Activated CD4-positive, alpha-beta T cell treated with anti-CD3 and anti-CD28 coated beads, Interleukin-2, amount 10 ng/mL, durations not matched to agents 7 days and 5 days (primary cell): ENCODE data around the gene NTRK2. TPM values are rescaled to one million over a fixed set of nuclear protein-coding genes. Genes with fewer than 3 reads are reported as not detected.

Source experiments
- CTCF ChIA-PET: fragments of 350-600 bp; sonication (Branson Sonifier 250); formaldehyde crosslinking; loops from one replicate; lab custom pipeline; 2021; ENCODE audit warnings: antibody characterized with exemption; lab: Charles Lee
- POLR2A ChIA-PET: fragments of 350-600 bp; sonication (Branson Sonifier 250); formaldehyde crosslinking; loops from one replicate; lab custom pipeline; 2021; ENCODE audit warnings: antibody characterized with exemption; lab: Charles Lee
- DNase-seq: peaks from one replicate; pipeline ENCODE4 v3.0.0-alpha.2; 2020
- H3K27ac Mint-ChIP-seq: one replicate; pipeline ENCODE4 v1.8.0; 2021; ENCODE audit warnings: mild to moderate bottlenecking, moderate library complexity, mixed read lengths
- H3K27me3 Mint-ChIP-seq: one replicate; pipeline ENCODE4 v1.8.0; 2021; ENCODE audit warnings: mixed read lengths
- H3K36me3 Mint-ChIP-seq: one replicate; pipeline ENCODE4 v1.8.0; 2021; ENCODE audit warnings: low read depth, mixed read lengths
- H3K4me1 Mint-ChIP-seq: one replicate; pipeline ENCODE4 v1.8.0; 2021; ENCODE audit warnings: mixed read lengths
- H3K4me3 Mint-ChIP-seq: one replicate; pipeline ENCODE4 v1.8.0; 2021; ENCODE audit warnings: mild to moderate bottlenecking, moderate library complexity, mixed read lengths
- H3K9me3 Mint-ChIP-seq: one replicate; pipeline ENCODE4 v1.8.0; 2021; ENCODE audit warnings: mixed read lengths
- total RNA-seq, 2 experiments: library from RNA; stranded (reverse); gene quantifications; one replicate each; pipeline ENCODE4 v1.2.3, GENCODE V29; 2021

NTRK2 gene
- total RNA-seq, result 1 to 10 TPM; 1.8 to 2.3 TPM

GRCh38 chr9:84669288-84670137, at the start of gene NTRK2:
Gene NTRK2 (plus strand): TSS chr9:84669729. CDS start chr9:84670749, 1,020 bp downstream.
- no peak for DNase-seq
- Mint-ChIP-seq H3K9me3 (no peaks in the 10 kb centered on the region), H3K4me3 (peak within 1 kb of the TSS; percentile 62), H3K36me3 (no peaks in the 10 kb centered on the region), H3K27me3 (peaks cover 62% of the 10 kb centered on the region), H3K4me1 (peaks cover 16% of the 10 kb centered on the region), H3K27ac (peak within 1 kb of the TSS; percentile 34)
- POLR2A ChIA-PET, result no interaction called here
- CTCF ChIA-PET, result no interaction called here

- POLR2A ChIA-PET, result no interaction called here
- no peaks in the 10 kb centered on the region for H3K27me3 Mint-ChIP-seq
- no peaks in the 10 kb centered on the region for H3K36me3 Mint-ChIP-seq
- DNase-seq, result no peak
- H3K27ac Mint-ChIP-seq, result no peak overlapping the region
- CTCF ChIA-PET, result no interaction called here
- H3K9me3 Mint-ChIP-seq, result no peaks in the 10 kb centered on the region
- no peak overlapping the region for H3K4me3 Mint-ChIP-seq
- H3K4me1 Mint-ChIP-seq, result no peaks in the 10 kb centered on the region
Observed at GRCh38 chr9:84620338-84620737, 49.2 kb upstream of the NTRK2 start.

GRCh38 chr9:84621811-84622210, 47.7 kb upstream of the NTRK2 start:
- Mint-ChIP-seq H3K9me3 (no peaks in the 10 kb centered on the region), H3K27ac (no peak overlapping the region), H3K4me3 (no peak overlapping the region), H3K4me1 (no peaks in the 10 kb centered on the region), H3K27me3 (no peaks in the 10 kb centered on the region), H3K36me3 (no peaks in the 10 kb centered on the region)
- ChIA-PET POLR2A (no interaction called here), CTCF (no interaction called here)
- DNase-seq, result no peak

GRCh38 chr9:84622981-84623380, 46.5 kb upstream of the NTRK2 start:
- no peaks in the 10 kb centered on the region for H3K4me1 Mint-ChIP-seq
- H3K36me3 Mint-ChIP-seq, result no peaks in the 10 kb centered on the region
- DNase-seq, result no peak
- no peaks in the 10 kb centered on the region for H3K9me3 Mint-ChIP-seq
- POLR2A ChIA-PET, result no interaction called here
- no peak overlapping the region for H3K27ac Mint-ChIP-seq
- no peaks in the 10 kb centered on the region for H3K27me3 Mint-ChIP-seq
- H3K4me3 Mint-ChIP-seq, result no peak overlapping the region
- CTCF ChIA-PET, result no interaction called here

GRCh38 chr9:84636436-84636835, 33.1 kb upstream of the NTRK2 start:
- H3K36me3 Mint-ChIP-seq, result no peaks in the 10 kb centered on the region
- H3K27ac Mint-ChIP-seq, result peak overlapping the region; percentile 33
- CTCF ChIA-PET, result no interaction called here
- no peaks in the 10 kb centered on the region for H3K4me1 Mint-ChIP-seq
- H3K27me3 Mint-ChIP-seq, result peaks cover 2% of the 10 kb centered on the region
- POLR2A ChIA-PET, result no interaction called here
- H3K9me3 Mint-ChIP-seq, result peaks cover 4% of the 10 kb centered on the region
- no peak overlapping the region for H3K4me3 Mint-ChIP-seq
- no peak for DNase-seq

- no peaks in the 10 kb centered on the region for H3K4me1 Mint-ChIP-seq
- H3K4me3 Mint-ChIP-seq, result no peak overlapping the region
- CTCF ChIA-PET, result no interaction called here
- H3K9me3 Mint-ChIP-seq, result peaks cover 4% of the 10 kb centered on the region
- POLR2A ChIA-PET, result no interaction called here
- no peak overlapping the region for H3K27ac Mint-ChIP-seq
- no peaks in the 10 kb centered on the region for H3K27me3 Mint-ChIP-seq
- no peak for DNase-seq
- H3K36me3 Mint-ChIP-seq, result no peaks in the 10 kb centered on the region
Observed at GRCh38 chr9:84642553-84643141, 26.9 kb upstream of the NTRK2 start.

GRCh38 chr9:84647699-84648098, 21.8 kb upstream of the NTRK2 start:
- ChIA-PET CTCF (no interaction called here), POLR2A (no interaction called here)
- Mint-ChIP-seq H3K9me3 (no peaks in the 10 kb centered on the region), H3K4me1 (no peaks in the 10 kb centered on the region), H3K36me3 (no peaks in the 10 kb centered on the region), H3K27ac (no peak overlapping the region), H3K4me3 (no peak overlapping the region), H3K27me3 (no peaks in the 10 kb centered on the region)
- no peak for DNase-seq

GRCh38 chr9:84652496-84653120, 16.9 kb upstream of the NTRK2 start:
- CTCF ChIA-PET, result no interaction called here
- POLR2A ChIA-PET, result no interaction called here
- no peak for DNase-seq
- Mint-ChIP-seq H3K27me3 (no peaks in the 10 kb centered on the region), H3K4me3 (no peak overlapping the region), H3K27ac (no peak overlapping the region), H3K9me3 (peaks cover 2% of the 10 kb centered on the region), H3K4me1 (no peaks in the 10 kb centered on the region), H3K36me3 (no peaks in the 10 kb centered on the region)

GRCh38 chr9:84655447-84655846, 14.1 kb upstream of the NTRK2 start:
- ChIA-PET POLR2A (no interaction called here), CTCF (no interaction called here)
- Mint-ChIP-seq H3K27ac (no peak overlapping the region), H3K4me1 (no peaks in the 10 kb centered on the region), H3K27me3 (no peaks in the 10 kb centered on the region), H3K36me3 (no peaks in the 10 kb centered on the region), H3K4me3 (no peak overlapping the region), H3K9me3 (peaks cover 2% of the 10 kb centered on the region)
- no peak for DNase-seq

- DNase-seq, result no peak
- no peaks in the 10 kb centered on the region for H3K36me3 Mint-ChIP-seq
- no peak overlapping the region for H3K4me3 Mint-ChIP-seq
- CTCF ChIA-PET, result no interaction called here
- H3K9me3 Mint-ChIP-seq, result peaks cover 2% of the 10 kb centered on the region
- H3K27ac Mint-ChIP-seq, result no peak overlapping the region
- peaks cover 2% of the 10 kb centered on the region for H3K27me3 Mint-ChIP-seq
- H3K4me1 Mint-ChIP-seq, result no peaks in the 10 kb centered on the region
- POLR2A ChIA-PET, result no interaction called here
Observed at GRCh38 chr9:84659313-84659712, 10.2 kb upstream of the NTRK2 start.

- CTCF ChIA-PET, result no interaction called here
- Mint-ChIP-seq H3K36me3 (no peaks in the 10 kb centered on the region), H3K4me3 (no peak overlapping the region), H3K27me3 (peaks cover 2% of the 10 kb centered on the region), H3K4me1 (no peaks in the 10 kb centered on the region), H3K9me3 (peaks cover 2% of the 10 kb centered on the region), H3K27ac (no peak overlapping the region)
- POLR2A ChIA-PET, result no interaction called here
- no peak for DNase-seq
Observed at GRCh38 chr9:84659773-84660172, 9.8 kb upstream of the NTRK2 start.

GRCh38 chr9:84667571-84668195, 1.8 kb upstream of the NTRK2 start:
- Mint-ChIP-seq H3K36me3 (no peaks in the 10 kb centered on the region), H3K4me1 (peaks cover 16% of the 10 kb centered on the region), H3K27ac (no peak overlapping the region), H3K4me3 (peak overlapping the region; percentile 14), H3K27me3 (peaks cover 60% of the 10 kb centered on the region), H3K9me3 (no peaks in the 10 kb centered on the region)
- DNase-seq, result no peak
- ChIA-PET POLR2A (no interaction called here), CTCF (no interaction called here)
